ENCODE measurements around the gene SFMBT1.

GRCh38 chr3:53046171-53047170, 598 bp upstream of the SFMBT1 start:
- no peak for TF ChIP-seq YY1 (IDR thresholded peaks at IDR 0.05; ENCODE audit: insufficient read depth, insufficient read length)
- TF ChIP-seq SUZ12 (IDR thresholded peaks at IDR 0.05; ENCODE audit: extremely low read depth, insufficient read depth, insufficient read length): no peak

Data from NT2/D1 (cell line).